ENCODE data around the gene CNTNAP5.

The CNTNAP5 gene

DNA sequence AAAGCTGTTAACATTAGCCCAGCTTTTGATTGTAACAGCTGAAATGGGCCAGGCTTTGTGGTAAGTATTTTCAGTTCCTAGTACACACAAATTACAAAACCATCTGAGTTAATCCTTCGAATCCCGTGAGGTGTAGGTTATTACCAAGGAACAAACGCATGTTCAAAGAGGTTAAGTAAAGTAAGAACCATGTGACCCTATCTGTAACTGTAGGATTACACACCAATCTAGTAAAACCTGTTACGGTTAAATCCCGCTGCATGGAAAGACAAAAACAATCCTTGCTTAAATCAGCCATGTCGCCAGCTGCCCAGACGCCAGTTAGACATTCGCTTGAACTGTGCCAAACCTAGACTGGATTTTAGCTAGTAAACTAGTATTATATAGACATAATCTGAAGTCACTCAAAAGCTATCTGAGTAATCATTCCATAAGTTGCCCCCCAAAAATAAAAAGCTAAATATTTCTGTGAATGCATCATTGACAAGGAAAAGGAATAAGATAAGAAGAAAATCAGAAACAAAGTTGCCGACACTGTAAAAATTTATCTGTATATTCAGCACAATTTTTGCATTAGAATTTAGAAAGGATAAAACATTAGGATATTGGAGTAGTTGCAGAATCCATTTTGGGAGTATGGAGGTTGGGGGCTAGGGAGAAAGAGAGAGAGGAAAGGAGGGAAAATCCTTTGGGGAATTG lies 638.0 kb downstream of the CNTNAP5 start:
- Histone ChIP-seq H3K4me1 (ENCODE audit: control insufficient read depth, insufficient read depth, low read length, poor library complexity, severe bottlenecking) (no peaks in the 10 kb centered on the region), H3K4me3 (ENCODE audit: insufficient read depth, low read depth, low read length, poor library complexity, severe bottlenecking) (no peak overlapping the region)
- DNase-seq, result no peak

DNA sequence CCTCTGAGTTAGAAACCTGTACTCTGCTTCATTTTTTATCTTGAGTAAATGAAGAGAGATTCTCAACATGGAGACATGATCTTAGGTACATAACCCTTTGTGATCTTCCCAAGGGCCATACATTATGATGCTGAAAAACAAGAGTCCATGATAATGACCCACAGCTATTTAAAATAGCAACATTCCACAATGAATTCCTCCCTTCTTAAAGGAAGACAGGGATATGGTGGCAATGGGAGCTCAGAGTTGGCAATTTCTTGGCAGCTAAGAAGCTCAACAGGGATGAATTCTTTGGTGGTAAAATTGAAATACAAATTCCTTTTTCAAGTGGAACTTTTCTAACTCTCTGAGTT lies 638.5 kb downstream of the CNTNAP5 start:
- Histone ChIP-seq H3K27ac (ENCODE audit: insufficient read depth, low read length, poor library complexity, severe bottlenecking) (no peak overlapping the region), H3K27me3 (replicated peaks; ENCODE audit: control insufficient read depth, insufficient read depth, low read length, poor library complexity, severe bottlenecking) (no peaks in the 10 kb centered on the region), H3K4me3 (ENCODE audit: insufficient read depth, low read depth, low read length, poor library complexity, severe bottlenecking) (no peak overlapping the region), H3K9me3 (ENCODE audit: control insufficient read depth, low read length) (no peaks in the 10 kb centered on the region), H3K4me1 (ENCODE audit: control insufficient read depth, insufficient read depth, low read length, poor library complexity, severe bottlenecking) (no peaks in the 10 kb centered on the region), H3K36me3 (ENCODE audit: control insufficient read depth, insufficient read depth, low read length) (no peaks in the 10 kb centered on the region)
- no peak for DNase-seq

More for the DNA sequence above, 638.0 kb downstream of the CNTNAP5 start:
- no peaks in the 10 kb centered on the region for H3K27me3 ChIP-seq (replicated peaks; ENCODE audit: control insufficient read depth, insufficient read depth, low read length, poor library complexity, severe bottlenecking)
- no peak overlapping the region for H3K27ac ChIP-seq (ENCODE audit: insufficient read depth, low read length, poor library complexity, severe bottlenecking)
- no peaks in the 10 kb centered on the region for H3K9me3 ChIP-seq (ENCODE audit: control insufficient read depth, low read length)
- no peaks in the 10 kb centered on the region for H3K36me3 ChIP-seq (ENCODE audit: control insufficient read depth, insufficient read depth, low read length)

DNA sequence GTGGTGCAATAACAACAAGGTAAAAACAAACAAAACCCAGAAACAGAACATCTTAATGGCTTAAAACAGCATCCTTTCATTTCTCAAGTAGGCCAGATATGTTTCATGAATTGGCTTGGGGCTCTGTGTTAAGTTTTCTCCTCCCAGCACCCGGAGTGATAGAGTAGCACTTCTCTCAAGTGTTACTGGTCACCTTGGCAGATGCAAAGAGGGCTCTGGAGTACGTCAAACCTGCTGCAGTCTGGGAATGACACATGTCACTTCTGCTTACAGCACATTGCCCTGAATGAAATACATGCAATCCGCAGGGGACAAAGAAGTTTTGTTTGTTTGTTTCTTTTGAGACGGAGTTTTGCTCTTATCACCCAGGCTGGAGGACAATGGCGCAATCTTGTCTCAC lies 639.3 kb downstream of the CNTNAP5 start:
- H3K27me3 ChIP-seq (replicated peaks; ENCODE audit: control insufficient read depth, insufficient read depth, low read length, poor library complexity, severe bottlenecking), result no peaks in the 10 kb centered on the region
- no peaks in the 10 kb centered on the region for H3K9me3 ChIP-seq (ENCODE audit: control insufficient read depth, low read length)
- H3K4me1 ChIP-seq (ENCODE audit: control insufficient read depth, insufficient read depth, low read length, poor library complexity, severe bottlenecking), result no peaks in the 10 kb centered on the region
- no peak overlapping the region for H3K27ac ChIP-seq (ENCODE audit: insufficient read depth, low read length, poor library complexity, severe bottlenecking)
- DNase-seq, result no peak
- H3K36me3 ChIP-seq (ENCODE audit: control insufficient read depth, insufficient read depth, low read length), result no peaks in the 10 kb centered on the region
- no peak overlapping the region for H3K4me3 ChIP-seq (ENCODE audit: insufficient read depth, low read depth, low read length, poor library complexity, severe bottlenecking)

GRCh38 chr2:124666976-124667375 lies 641.9 kb downstream of the CNTNAP5 start:
- no peak overlapping the region for H3K4me3 ChIP-seq (ENCODE audit: insufficient read depth, low read depth, low read length, poor library complexity, severe bottlenecking)
- no peaks in the 10 kb centered on the region for H3K9me3 ChIP-seq (ENCODE audit: control insufficient read depth, low read length)
- H3K36me3 ChIP-seq (ENCODE audit: control insufficient read depth, insufficient read depth, low read length), result no peaks in the 10 kb centered on the region
- no peak for DNase-seq
- H3K27me3 ChIP-seq (replicated peaks; ENCODE audit: control insufficient read depth, insufficient read depth, low read length, poor library complexity, severe bottlenecking), result no peaks in the 10 kb centered on the region
- no peaks in the 10 kb centered on the region for H3K4me1 ChIP-seq (ENCODE audit: control insufficient read depth, insufficient read depth, low read length, poor library complexity, severe bottlenecking)
- no peak overlapping the region for H3K27ac ChIP-seq (ENCODE audit: insufficient read depth, low read length, poor library complexity, severe bottlenecking)

DNA sequence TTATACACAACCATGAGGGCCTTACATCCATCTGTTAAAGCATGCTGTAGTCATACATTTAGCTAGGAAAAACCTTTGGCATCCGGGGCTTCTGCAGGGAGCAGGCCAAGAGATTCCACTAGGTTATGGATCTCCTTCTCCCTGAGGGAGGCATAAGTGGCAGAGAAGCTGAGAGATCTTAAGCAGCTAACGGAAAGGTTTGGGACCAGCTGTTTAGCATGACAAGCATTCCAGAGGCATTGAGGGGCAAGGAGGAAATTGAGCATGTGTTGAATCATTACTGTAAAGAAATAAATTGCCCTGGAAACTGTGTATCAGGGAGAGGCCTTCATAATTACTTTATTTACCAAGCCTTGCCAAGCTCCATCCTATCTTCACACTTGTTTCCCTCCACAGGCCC lies 643.1 kb downstream of the CNTNAP5 start:
- DNase-seq, result no peak
- Histone ChIP-seq H3K36me3 (ENCODE audit: control insufficient read depth, insufficient read depth, low read length) (no peaks in the 10 kb centered on the region), H3K9me3 (ENCODE audit: control insufficient read depth, low read length) (no peaks in the 10 kb centered on the region), H3K4me3 (ENCODE audit: insufficient read depth, low read depth, low read length, poor library complexity, severe bottlenecking) (no peak overlapping the region), H3K27me3 (replicated peaks; ENCODE audit: control insufficient read depth, insufficient read depth, low read length, poor library complexity, severe bottlenecking) (no peaks in the 10 kb centered on the region), H3K4me1 (ENCODE audit: control insufficient read depth, insufficient read depth, low read length, poor library complexity, severe bottlenecking) (no peaks in the 10 kb centered on the region), H3K27ac (ENCODE audit: insufficient read depth, low read length, poor library complexity, severe bottlenecking) (no peak overlapping the region)

DNA sequence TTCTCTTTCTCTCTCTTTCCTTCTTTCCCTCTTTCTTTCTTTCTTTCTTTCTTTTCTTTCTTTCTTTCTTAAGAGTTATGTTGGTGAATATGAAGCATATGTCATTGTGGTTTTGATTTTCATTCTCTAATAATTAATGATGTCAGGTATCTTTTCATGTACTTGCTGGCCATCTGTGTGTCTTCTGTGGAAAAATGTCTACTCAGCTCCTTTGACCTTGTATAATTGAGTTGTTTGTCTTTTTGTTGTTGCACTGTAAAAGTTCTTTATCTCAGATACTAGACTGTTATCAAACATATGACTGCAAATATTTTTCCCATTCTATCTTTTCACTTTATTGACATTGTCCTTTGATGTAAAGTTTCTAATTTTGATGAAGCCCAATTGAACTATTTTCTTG lies 645.1 kb downstream of the CNTNAP5 start:
- no peaks in the 10 kb centered on the region for H3K9me3 ChIP-seq (ENCODE audit: control insufficient read depth, low read length)
- no peaks in the 10 kb centered on the region for H3K4me1 ChIP-seq (ENCODE audit: control insufficient read depth, insufficient read depth, low read length, poor library complexity, severe bottlenecking)
- no peak for DNase-seq
- no peaks in the 10 kb centered on the region for H3K27me3 ChIP-seq (replicated peaks; ENCODE audit: control insufficient read depth, insufficient read depth, low read length, poor library complexity, severe bottlenecking)
- no peak overlapping the region for H3K27ac ChIP-seq (ENCODE audit: insufficient read depth, low read length, poor library complexity, severe bottlenecking)
- no peak overlapping the region for H3K4me3 ChIP-seq (ENCODE audit: insufficient read depth, low read depth, low read length, poor library complexity, severe bottlenecking)
- H3K36me3 ChIP-seq (ENCODE audit: control insufficient read depth, insufficient read depth, low read length), result no peaks in the 10 kb centered on the region

DNA sequence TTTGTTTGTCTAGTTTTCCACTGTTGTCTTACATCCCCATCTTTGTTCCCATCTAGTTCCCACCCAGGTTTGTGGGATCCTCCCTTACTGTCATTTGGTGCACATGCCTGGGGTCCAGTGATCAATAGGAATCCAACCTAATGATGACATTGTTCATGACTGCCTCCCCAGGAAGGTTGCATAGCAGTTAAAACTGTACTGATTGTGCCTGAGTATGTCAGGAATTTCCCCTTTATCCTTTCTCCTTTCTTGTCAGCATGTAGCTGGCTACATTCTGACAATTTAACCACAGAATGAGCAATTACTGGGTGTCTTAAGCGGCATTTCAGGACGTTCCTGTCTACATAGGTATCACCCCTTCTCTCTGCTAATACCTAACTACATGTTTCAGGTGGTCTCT lies 653.0 kb downstream of the CNTNAP5 start:
- H3K27me3 ChIP-seq (replicated peaks; ENCODE audit: control insufficient read depth, insufficient read depth, low read length, poor library complexity, severe bottlenecking), result no peaks in the 10 kb centered on the region
- no peak overlapping the region for H3K4me3 ChIP-seq (ENCODE audit: insufficient read depth, low read depth, low read length, poor library complexity, severe bottlenecking)
- no peaks in the 10 kb centered on the region for H3K9me3 ChIP-seq (ENCODE audit: control insufficient read depth, low read length)
- no peaks in the 10 kb centered on the region for H3K36me3 ChIP-seq (ENCODE audit: control insufficient read depth, insufficient read depth, low read length)
- no peak for DNase-seq
- no peaks in the 10 kb centered on the region for H3K4me1 ChIP-seq (ENCODE audit: control insufficient read depth, insufficient read depth, low read length, poor library complexity, severe bottlenecking)
- no peak overlapping the region for H3K27ac ChIP-seq (ENCODE audit: insufficient read depth, low read length, poor library complexity, severe bottlenecking)

GRCh38 chr2:124683536-124684428 lies 658.7 kb downstream of the CNTNAP5 start:
- H3K27me3 ChIP-seq (replicated peaks; ENCODE audit: control insufficient read depth, insufficient read depth, low read length, poor library complexity, severe bottlenecking), result no peaks in the 10 kb centered on the region
- no peaks in the 10 kb centered on the region for H3K4me1 ChIP-seq (ENCODE audit: control insufficient read depth, insufficient read depth, low read length, poor library complexity, severe bottlenecking)
- no peak overlapping the region for H3K27ac ChIP-seq (ENCODE audit: insufficient read depth, low read length, poor library complexity, severe bottlenecking)
- H3K36me3 ChIP-seq (ENCODE audit: control insufficient read depth, insufficient read depth, low read length), result no peaks in the 10 kb centered on the region
- DNase-seq, result no peak
- H3K9me3 ChIP-seq (ENCODE audit: control insufficient read depth, low read length), result peaks cover 3% of the 10 kb centered on the region
- no peak overlapping the region for H3K4me3 ChIP-seq (ENCODE audit: insufficient read depth, low read depth, low read length, poor library complexity, severe bottlenecking)

DNA sequence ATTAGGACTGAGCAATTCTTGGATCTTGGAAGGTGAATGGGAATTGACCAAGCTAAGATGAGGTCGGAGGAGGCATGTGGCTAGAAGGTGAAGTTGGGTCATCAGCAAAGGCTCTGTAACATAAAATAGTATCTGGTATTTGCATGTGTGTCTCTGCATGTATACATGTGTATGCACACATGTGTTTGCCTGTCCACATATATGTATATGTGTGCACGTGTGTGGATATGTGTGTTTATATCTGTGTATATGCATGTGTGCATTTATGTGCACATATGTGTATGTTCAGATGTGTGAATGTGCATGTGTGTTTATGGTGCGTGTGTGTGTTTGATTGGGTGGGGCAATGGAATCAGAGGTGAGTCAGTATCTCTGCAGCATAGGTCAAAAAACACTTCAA lies 664.3 kb downstream of the CNTNAP5 start:
- no peak overlapping the region for H3K4me3 ChIP-seq (ENCODE audit: insufficient read depth, low read depth, low read length, poor library complexity, severe bottlenecking)
- no peak overlapping the region for H3K27ac ChIP-seq (ENCODE audit: insufficient read depth, low read length, poor library complexity, severe bottlenecking)
- H3K27me3 ChIP-seq (replicated peaks; ENCODE audit: control insufficient read depth, insufficient read depth, low read length, poor library complexity, severe bottlenecking), result no peaks in the 10 kb centered on the region
- DNase-seq, result no peak
- no peaks in the 10 kb centered on the region for H3K36me3 ChIP-seq (ENCODE audit: control insufficient read depth, insufficient read depth, low read length)
- no peaks in the 10 kb centered on the region for H3K4me1 ChIP-seq (ENCODE audit: control insufficient read depth, insufficient read depth, low read length, poor library complexity, severe bottlenecking)
- H3K9me3 ChIP-seq (ENCODE audit: control insufficient read depth, low read length), result peaks cover 8% of the 10 kb centered on the region

DNA sequence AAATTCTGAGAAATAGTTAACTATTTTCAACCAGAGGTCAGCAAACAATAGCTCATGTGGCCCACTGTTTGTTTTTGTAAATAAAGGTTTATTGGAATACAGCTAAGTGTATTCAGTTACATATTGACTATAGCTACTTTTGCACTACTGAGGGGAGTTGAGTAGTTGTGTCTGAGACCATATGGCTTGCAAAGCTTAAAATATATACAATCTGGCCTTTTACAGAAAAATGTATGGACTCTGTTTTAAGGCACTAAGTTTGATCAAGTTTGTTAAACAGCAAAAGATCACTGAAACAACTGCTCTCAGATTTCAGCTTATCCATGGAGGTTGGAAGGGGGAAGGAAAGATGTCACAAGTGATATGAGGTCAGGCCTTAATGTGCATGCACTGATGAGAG lies 667.1 kb downstream of the CNTNAP5 start:
- H3K36me3 ChIP-seq (ENCODE audit: control insufficient read depth, insufficient read depth, low read length), result no peaks in the 10 kb centered on the region
- H3K9me3 ChIP-seq (ENCODE audit: control insufficient read depth, low read length), result peaks cover 5% of the 10 kb centered on the region
- no peak for DNase-seq
- H3K4me1 ChIP-seq (ENCODE audit: control insufficient read depth, insufficient read depth, low read length, poor library complexity, severe bottlenecking), result no peaks in the 10 kb centered on the region
- H3K4me3 ChIP-seq (ENCODE audit: insufficient read depth, low read depth, low read length, poor library complexity, severe bottlenecking), result no peak overlapping the region
- H3K27me3 ChIP-seq (replicated peaks; ENCODE audit: control insufficient read depth, insufficient read depth, low read length, poor library complexity, severe bottlenecking), result no peaks in the 10 kb centered on the region
- no peak overlapping the region for H3K27ac ChIP-seq (ENCODE audit: insufficient read depth, low read length, poor library complexity, severe bottlenecking)
